Ammon's horn (tissue), 1 donor: ENCODE results near the gene CT45A9.
"Not testable (repeated sequence)": the region's sequence is repeated elsewhere in the genome, so short reads cannot be mapped to it uniquely, and the experiment has no call there.

Experiments
- DNase-seq: peaks from one replicate; pipeline ENCODE4 v3.0.0-alpha.2; 2016; ENCODE audit warnings: low spot score

The CT45A9 gene

GRCh38 chrX:135871712-135872111, at the start of gene CT45A9:
TSS of gene CT45A9 (minus strand) at chrX:135871812. CDS start at chrX:135868061, 3,751 bp downstream.
- not testable (repeated sequence) for DNase-seq

GRCh38 chrX:135920516-135920915, 48.9 kb upstream of the CT45A9 start:
- DNase-seq, result not testable (repeated sequence)

GRCh38 chrX:135914404-135914803, 42.8 kb upstream of the CT45A9 start:
- DNase-seq, result no peak

- DNase-seq, result no peak
Measured at GRCh38 chrX:135910251-135910650, 38.6 kb upstream of the CT45A9 start.

- no peak for DNase-seq
Measured at GRCh38 chrX:135893294-135893817, 21.7 kb upstream of the CT45A9 start, which contains the start of the genes CT45A10 and SAGE1. TSS of gene CT45A10 (minus strand) at chrX:135893444. CDS start at chrX:135885344, 8,100 bp downstream. TSS of gene SAGE1 (plus strand) at chrX:135893716. CDS start at chrX:135896243, 2,527 bp downstream.

- no peak for DNase-seq
Measured at GRCh38 chrX:135892781-135893180, 21.2 kb upstream of the CT45A9 start.

- DNase-seq, result no peak
Measured at GRCh38 chrX:135890087-135890585, 18.5 kb upstream of the CT45A9 start.

GRCh38 chrX:135888976-135889375, 17.4 kb upstream of the CT45A9 start:
- DNase-seq, result not testable (repeated sequence)

- not testable (repeated sequence) for DNase-seq
Measured at GRCh38 chrX:135888230-135888629, 16.6 kb upstream of the CT45A9 start.

GRCh38 chrX:135882741-135883140, 11.1 kb upstream of the CT45A9 start:
- DNase-seq, result not testable (repeated sequence)

- DNase-seq, result not testable (repeated sequence)
Measured at GRCh38 chrX:135854438-135854837, 17.2 kb downstream of the CT45A9 start, which contains the start of gene CT45A8. TSS of gene CT45A8 (minus strand) at chrX:135854538. CDS start at chrX:135850783, 3,755 bp downstream.

GRCh38 chrX:135837180-135837579, 34.4 kb downstream of the CT45A9 start, which contains the start of gene CT45A7:
TSS of gene CT45A7 (minus strand) at chrX:135837280. CDS start at chrX:135833533, 3,747 bp downstream.
- not testable (repeated sequence) for DNase-seq

GRCh38 chrX:135819912-135820311, 51.7 kb downstream of the CT45A9 start, which contains the start of gene CT45A2:
TSS of gene CT45A2 (minus strand) at chrX:135820012. CDS start at chrX:135816265, 3,747 bp downstream.
- not testable (repeated sequence) for DNase-seq
